Measurements from ENCODE around the gene FGGY.

FGGY gene

DNA sequence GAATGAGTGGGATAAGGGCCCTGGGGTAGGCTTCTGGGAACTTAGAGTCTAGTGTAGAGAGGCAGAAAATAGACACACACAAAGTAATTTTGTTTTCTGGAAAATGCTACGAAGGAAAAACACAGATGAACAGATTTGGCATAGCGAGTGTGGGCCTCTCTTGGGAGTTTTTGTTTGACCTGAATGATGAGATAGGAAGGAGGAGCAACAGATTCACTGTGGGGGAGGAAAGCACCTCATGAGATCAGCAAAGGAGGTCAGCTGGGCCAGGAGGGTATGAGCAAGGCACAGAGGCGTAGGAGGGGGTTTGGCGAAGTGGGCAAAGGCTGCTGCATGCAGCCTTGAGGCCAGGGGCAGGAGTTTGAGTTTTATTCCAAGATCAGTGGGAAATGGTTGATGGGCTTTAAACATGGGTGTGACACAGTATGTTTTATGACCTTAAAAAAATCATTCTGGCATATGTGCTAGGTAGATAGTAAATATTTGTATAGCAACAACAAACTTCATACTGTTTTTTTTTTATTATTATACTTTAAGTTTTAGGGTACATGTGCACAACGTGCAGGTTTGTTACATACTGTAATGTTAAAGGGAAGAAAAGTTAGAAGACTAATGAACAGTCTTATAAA is 57.9 kb downstream of the FGGY start:
- DNase-seq, result no peak

- DNase-seq, result no peak
These were observed 58.5 kb downstream of the FGGY start for GRCh38 chr1:59355361-59355760.

DNA sequence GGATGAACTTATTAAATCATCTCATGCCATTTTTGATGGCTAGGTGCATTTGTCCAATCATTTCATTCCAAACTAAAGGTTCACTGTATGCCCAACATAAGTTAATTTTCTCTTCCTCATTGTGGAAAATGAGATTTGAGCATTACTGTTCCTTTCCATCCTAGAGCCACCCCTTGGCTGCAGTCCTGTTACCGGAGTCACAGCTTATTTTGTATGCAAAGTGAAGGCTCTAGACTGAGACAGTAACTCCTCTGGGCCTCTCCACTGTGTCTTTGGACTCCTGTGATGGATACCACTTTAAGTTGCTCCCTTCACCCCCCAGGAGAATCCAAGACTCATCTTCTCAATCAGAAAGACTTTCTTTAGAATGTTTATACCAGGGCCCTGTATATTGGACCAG is 59.7 kb downstream of the FGGY start:
- DNase-seq, result no peak

DNA sequence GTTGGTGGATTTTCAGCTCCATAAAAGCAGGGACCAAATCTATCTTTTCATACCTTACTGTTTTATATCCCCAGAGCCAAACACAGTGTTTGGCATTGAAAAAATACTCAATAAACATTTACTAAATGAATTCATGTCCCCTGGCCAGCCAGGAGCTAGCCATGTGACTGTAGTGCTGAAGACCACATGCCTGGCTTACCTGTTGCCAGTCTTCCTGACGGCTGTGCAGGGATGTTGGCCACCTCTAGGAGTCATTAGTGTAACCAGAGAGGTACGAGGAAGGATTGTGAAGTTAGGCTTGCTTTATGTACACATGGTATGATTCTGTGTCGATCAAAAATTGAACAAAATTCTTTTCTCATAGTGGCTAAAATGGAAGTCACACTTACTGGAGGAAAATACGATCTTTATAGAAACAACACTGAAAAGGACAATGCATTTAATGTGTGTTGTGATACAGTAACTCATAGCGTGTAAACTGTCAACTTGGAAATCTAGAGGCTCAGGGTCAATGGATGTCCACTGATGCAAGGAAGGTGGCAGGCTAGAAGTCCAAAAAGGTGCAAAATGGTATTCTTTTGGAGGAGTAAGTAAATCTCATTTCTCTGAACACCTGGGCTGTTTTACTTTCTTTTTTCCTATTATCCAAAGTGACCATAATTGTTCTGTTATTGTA is 60.9 kb downstream of the FGGY start:
- DNase-seq, result no peak

DNA sequence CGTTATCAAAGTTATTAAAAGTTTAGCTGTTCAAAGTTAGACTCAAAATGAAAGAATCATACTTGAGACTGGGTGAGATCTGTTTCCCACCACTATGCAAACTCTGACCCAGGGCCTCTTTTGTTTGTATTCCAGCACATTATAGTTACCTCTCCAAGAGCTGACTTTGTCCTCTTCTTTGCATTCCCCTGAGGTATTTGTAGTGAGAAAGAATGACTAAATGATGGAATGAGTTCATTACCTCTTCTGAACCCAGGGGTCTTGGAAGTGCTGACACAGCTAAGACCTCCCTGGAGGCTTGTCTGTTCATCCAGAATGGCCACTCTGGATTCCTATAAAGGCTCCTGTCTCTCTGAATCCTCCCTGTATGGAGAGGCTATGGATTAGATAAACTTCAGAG is 62.4 kb downstream of the FGGY start:
- DNase-seq, result no peak

- no peak for DNase-seq
These were observed 63.3 kb downstream of the FGGY start for GRCh38 chr1:59360170-59360569.

GRCh38 chr1:59360729-59361128 is 63.8 kb downstream of the FGGY start:
- no peak for DNase-seq

- no peak for DNase-seq
These were observed 64.9 kb downstream of the FGGY start for GRCh38 chr1:59361766-59362165.

DNA sequence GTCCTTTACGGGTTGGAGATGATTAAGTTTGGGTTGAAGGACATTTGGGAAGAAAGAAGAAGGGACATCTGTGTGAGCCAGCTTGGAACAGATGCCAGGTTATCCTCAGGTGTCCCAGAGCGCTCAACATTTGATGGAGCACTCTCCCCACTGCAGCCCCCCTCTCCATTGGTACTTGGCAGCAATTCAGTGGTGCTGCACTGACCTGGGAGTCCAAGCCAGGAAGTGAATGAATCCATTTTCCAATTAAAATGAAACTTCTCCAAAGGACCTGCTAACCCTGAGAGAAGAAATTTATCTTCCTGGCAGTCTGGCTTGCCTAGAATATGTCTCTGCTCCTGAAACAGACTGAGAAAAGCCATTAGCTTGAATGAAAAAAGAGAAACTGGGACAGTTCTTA is 67.1 kb downstream of the FGGY start:
- DNase-seq, result no peak

- DNase-seq, result no peak
These were observed 69.5 kb downstream of the FGGY start for GRCh38 chr1:59366346-59366745.

DNA sequence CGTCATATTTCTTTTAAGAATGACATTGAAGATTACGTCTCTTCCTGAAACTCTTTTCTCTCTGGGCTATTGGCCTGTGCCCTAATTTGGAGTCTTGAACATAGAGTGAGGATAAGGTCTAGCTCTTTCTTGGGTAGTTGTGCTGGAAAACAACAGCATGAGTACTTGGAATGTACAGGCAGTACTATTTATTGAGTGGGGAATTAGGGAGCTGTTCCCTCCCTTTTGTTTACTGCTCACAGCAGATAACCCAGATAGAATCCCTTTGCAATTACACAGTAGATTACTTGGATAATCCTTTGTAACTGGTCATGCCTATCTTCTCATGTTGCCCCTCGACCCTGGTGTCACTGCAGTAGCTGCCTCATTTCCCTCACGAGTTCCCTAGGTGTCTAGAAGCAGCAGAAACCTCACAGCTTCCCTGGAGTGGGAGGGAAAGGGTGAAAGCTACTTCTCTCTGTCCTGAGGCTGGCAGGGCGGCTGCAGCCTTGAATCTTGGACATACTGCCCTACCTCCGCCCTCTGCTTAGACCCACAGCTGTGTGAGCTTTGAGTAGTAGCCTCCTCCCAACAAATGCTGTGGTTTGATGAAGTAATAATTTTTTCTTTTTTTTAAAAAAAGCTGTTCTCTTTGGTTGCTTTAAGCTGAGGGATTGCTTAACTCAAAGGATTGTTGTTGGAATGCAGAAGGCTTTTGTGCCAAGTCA is 70.6 kb downstream of the FGGY start:
- no peak for DNase-seq

GRCh38 chr1:59368008-59368670 is 71.2 kb downstream of the FGGY start:
- DNase-seq, result no peak

- no peak for DNase-seq
These were observed 78.7 kb downstream of the FGGY start for GRCh38 chr1:59375321-59376220.

DNA sequence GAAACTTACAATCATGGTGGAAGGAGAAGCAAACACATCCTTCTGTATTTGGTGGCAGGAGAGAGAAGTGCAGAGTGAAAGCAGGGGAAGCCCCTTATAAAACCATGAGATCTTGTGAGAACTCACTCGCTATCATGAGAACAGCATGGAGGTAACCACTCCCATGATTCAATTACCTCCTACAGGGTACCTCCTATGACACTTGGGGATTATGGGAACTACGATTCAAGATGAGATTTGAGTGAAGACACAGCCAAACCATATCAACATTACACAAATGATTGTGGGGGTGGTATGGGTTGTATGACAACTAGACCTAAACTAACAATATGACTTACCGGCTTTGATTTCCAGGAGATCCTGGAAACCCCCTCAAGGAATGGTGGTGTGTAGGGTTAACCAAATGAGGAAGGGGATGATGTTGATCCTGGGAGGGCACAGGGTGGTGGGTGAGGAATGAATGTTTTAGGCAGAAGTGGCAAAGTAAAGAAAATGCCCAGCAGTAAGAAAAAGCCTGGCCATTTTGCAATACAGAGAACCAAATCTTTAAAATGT is 80.5 kb downstream of the FGGY start:
- no peak for DNase-seq

DNA sequence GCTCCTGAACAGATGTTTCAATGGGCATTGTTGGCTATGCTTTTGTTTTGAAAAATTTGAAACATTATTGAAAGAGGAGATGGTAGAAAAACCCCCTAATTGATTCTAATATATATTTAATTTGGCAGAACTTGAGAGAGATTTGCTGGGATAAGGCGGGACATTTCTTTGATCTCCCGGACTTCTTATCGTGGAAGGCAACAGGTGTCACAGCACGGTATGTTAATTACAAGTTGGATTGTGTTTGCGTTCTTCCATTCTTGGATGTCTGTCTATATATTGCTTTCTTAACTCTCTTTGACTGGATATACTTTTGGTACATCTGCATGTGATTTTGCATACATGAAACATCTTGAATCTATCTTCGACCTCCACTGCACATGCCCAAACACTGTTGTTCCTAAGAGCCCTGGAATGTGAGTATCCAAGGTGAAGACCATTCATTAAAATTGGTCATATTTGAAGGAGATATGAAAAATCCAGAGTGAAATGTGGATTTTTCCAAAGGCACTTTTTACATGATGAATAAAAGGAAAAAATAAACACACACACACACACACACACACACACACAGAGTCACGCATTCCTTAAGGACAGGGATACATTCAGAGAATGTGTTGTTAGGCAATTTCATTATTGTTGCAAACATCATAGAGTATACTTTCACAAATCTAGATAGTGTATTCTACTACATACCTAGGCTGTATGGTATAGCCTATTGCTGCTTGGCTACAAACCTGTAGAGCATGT is 81.9 kb downstream of the FGGY start:
- DNase-seq, result no peak

GRCh38 chr1:59379371-59379728 is 82.5 kb downstream of the FGGY start:
- DNase-seq, result no peak

DNA sequence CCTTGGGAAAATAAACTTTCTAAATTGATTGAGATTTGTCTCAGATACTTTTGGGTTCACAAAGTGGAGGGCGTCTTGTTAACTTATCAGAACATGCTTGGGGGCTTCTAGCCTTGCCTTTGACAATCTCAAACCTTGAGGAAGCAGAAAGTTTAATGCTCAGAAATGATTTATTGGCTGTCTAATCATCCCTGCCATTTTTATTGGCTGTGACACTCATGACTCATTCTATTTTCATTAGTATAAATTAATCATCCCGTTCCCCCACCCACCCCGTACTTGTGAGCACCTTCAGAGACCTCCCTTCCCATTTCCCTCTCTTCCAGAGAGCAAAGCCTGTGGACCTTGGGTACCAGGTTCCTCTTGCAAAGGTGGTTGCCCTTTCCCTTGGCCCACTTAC is 87.1 kb downstream of the FGGY start:
- no peak for DNase-seq

DNA sequence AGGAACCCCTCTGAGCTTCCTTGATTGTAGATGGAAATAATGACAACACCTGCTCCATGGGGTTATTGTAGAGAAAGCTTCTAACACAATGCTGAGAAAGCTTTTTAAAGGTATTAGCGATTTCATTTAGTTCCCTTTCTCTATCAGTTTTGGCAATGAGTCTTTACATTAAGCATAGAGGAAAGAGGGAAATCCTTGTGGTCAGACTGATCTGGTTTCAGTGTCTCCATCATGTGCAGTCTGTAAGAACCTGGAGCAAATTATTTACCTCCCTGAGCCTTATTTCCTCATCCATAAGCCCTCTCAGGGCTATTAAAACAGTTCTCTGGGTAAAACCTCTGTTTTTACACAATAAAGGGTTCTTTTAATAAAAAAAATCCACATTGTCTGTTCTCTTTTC is 87.5 kb downstream of the FGGY start:
- no peak for DNase-seq

GRCh38 chr1:59388191-59388590 is 91.3 kb downstream of the FGGY start:
- no peak for DNase-seq

DNA sequence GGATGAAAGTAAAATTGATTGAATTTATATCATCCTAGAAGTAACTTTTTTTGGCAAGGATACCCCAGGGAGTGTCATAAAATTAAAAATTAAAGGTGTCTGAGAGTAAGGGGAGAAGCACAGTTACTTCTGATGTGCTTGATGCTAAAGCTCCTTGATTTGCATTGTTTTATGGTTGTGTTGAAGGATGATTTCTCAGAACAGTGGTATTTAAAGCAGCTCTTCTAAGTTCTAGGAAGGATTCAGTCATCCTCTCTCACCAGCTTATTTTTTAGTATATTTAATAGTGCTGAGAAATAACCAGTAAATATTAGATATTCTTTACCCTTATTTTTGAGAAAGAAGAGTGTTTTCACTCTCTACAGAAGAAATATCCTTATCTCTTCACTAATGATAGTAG is 93.0 kb downstream of the FGGY start:
- no peak for DNase-seq

GRCh38 chr1:59390307-59390706 is 93.4 kb downstream of the FGGY start:
- no peak for DNase-seq
